NCI-H510A treated with DMSO at 0.1 percent for 48 hours (cell line): ENCODE measurements around the gene MBP.

ENCODE experiments used
- DNase-seq: peaks from one replicate; lab custom pipeline; 2025; lab: John Stamatoyannopoulos, UW

The MBP gene

GRCh38 chr18:77082316-77082955 lies 50.1 kb downstream of the MBP start:
- no peak for DNase-seq

- DNase-seq, result no peak
These were observed 51.2 kb downstream of the MBP start for GRCh38 chr18:77081390-77081778.

- no peak for DNase-seq
These were observed 52.5 kb downstream of the MBP start for GRCh38 chr18:77079954-77080682.

- no peak for DNase-seq
These were observed 53.5 kb downstream of the MBP start for GRCh38 chr18:77079088-77079487.

- no peak for DNase-seq
These were observed 53.9 kb downstream of the MBP start for GRCh38 chr18:77078690-77079070.

- no peak for DNase-seq
These were observed 54.5 kb downstream of the MBP start for GRCh38 chr18:77077941-77078689.

- no peak for DNase-seq
These were observed 55.2 kb downstream of the MBP start for GRCh38 chr18:77077401-77077800.

- no peak for DNase-seq
These were observed 56.5 kb downstream of the MBP start for GRCh38 chr18:77076111-77076510.

- no peak for DNase-seq
These were observed 58.2 kb downstream of the MBP start for GRCh38 chr18:77074431-77074830.

GRCh38 chr18:77073336-77074093 lies 59.1 kb downstream of the MBP start:
- peak; percentile 48 for DNase-seq

- DNase-seq, result no peak
These were observed 60.0 kb downstream of the MBP start for GRCh38 chr18:77072566-77072965.

GRCh38 chr18:77071711-77072292 lies 60.8 kb downstream of the MBP start:
- peak; percentile 77 for DNase-seq

- no peak for DNase-seq
These were observed 61.5 kb downstream of the MBP start for GRCh38 chr18:77071061-77071460.

- no peak for DNase-seq
These were observed 62.0 kb downstream of the MBP start for GRCh38 chr18:77070627-77071026.

- no peak for DNase-seq
These were observed 62.7 kb downstream of the MBP start for GRCh38 chr18:77069931-77070330.

- DNase-seq, result no peak
These were observed 63.1 kb downstream of the MBP start for GRCh38 chr18:77069482-77069881.

- no peak for DNase-seq
These were observed 64.0 kb downstream of the MBP start for GRCh38 chr18:77068321-77069312.

GRCh38 chr18:77067291-77068061 lies 65.1 kb downstream of the MBP start:
- DNase-seq, result no peak

GRCh38 chr18:77066689-77067088 lies 65.9 kb downstream of the MBP start:
- no peak for DNase-seq

- DNase-seq, result no peak
These were observed 66.5 kb downstream of the MBP start for GRCh38 chr18:77066101-77066500.
